Spinal cord (tissue), 10 donors: ENCODE data around the gene TMTC4. TPM values are rescaled to one million over a fixed set of nuclear protein-coding genes. Genes with fewer than 3 reads are reported as not detected.

ENCODE experiments used
- DNase-seq, 6 donors: peaks; one replicate each; pipeline versions ENCODE4 v3.0.0 to v3.0.0-alpha.2; 2013 to 2015; ENCODE audit warnings: low spot score in 6 of 6, low read depth in 4 of 6
- H3K27ac ChIP-seq: one replicate; pipeline ENCODE4 v1.5.1; 2013; ENCODE audit warnings: low read depth, low read length, control low read depth
- H3K27me3 ChIP-seq: one replicate; pipeline ENCODE4 v1.6.1; 2013; ENCODE audit warnings: low read length; ENCODE audit not compliant: control insufficient read depth, insufficient read depth
- H3K36me3 ChIP-seq: one replicate; pipeline ENCODE4 v1.6.1; 2013; ENCODE audit warnings: low read length; ENCODE audit not compliant: control insufficient read depth, insufficient read depth
- H3K4me1 ChIP-seq: one replicate; pipeline ENCODE4 v1.6.1; 2013; ENCODE audit warnings: low read length; ENCODE audit not compliant: control insufficient read depth, insufficient read depth
- H3K4me3 ChIP-seq: one replicate; pipeline ENCODE4 v1.5.1; 2013; ENCODE audit warnings: low read depth, low read length, control low read depth
- H3K9me3 ChIP-seq: one replicate; pipeline ENCODE4 v1.6.1; 2013; ENCODE audit warnings: low read length; ENCODE audit not compliant: control insufficient read depth, insufficient read depth
- WGBS: methylation state at CpG from one replicate; pipeline ENCODE4 v1.1.5; 2013; ENCODE audit warnings: missing lambda C conversion rate; ENCODE audit not compliant: insufficient coverage; 5-methylcytosine and 5-hydroxymethylcytosine counted together
- polyA plus RNA-seq, 2 donors: library from polyadenylated mRNA; unstranded; fragments of 120-200 nt; gene quantifications; one replicate each; pipeline ENCODE4 v1.2.1, GENCODE V29; 2013; ENCODE audit not compliant: insufficient read length in 2 of 2
- total RNA-seq, 2 donors: library from RNA; depleted of rRNA in 1 of 2; stranded (reverse); fragments of 120-200 nt in 1 of 2; fragments of >200 nt in 1 of 2; gene quantifications; one replicate each; pipeline versions ENCODE4 v1.2.3 to v1.2.4, GENCODE V29; 2013 to 2014
- donor health status: healthy.

TMTC4 gene
- total and polyA plus RNA-seq, 4 donors = 64.9 to 101 (median 72.2) TPM

GRCh38 chr13:100560498-100561157 is 114.0 kb downstream of the TMTC4 start:
- Histone ChIP-seq H3K9me3 (no peaks in the 10 kb centered on the region), H3K4me3 (no peak overlapping the region), H3K27ac (no peak overlapping the region), H3K36me3 (no peaks in the 10 kb centered on the region), H3K4me1 (peaks cover 15% of the 10 kb centered on the region), H3K27me3 (no peaks in the 10 kb centered on the region)
- no peak for DNase-seq
- 80% methylated on average over 10 of the region's 15 CpGs for WGBS

DNA sequence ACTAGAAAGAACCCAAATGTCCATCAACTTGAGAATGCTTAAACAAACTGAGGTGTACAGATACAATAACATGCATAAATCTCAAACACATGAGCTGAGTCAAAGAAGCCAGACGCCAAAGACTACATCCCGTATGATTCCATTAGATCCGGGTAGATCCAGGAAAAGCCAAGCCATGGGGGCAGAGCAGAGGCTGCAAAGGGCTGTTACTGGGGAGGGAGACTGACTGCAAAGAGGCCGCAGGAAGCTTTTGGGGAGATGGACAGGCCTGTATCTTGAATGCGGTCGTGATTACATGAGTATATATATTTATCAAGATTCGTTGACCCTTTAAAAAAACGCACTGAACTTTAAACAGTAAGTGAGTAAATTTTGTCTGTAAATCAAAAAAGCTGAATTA is 114.7 kb downstream of the TMTC4 start:
- Histone ChIP-seq H3K36me3 (no peaks in the 10 kb centered on the region), H3K27ac (no peak overlapping the region), H3K9me3 (no peaks in the 10 kb centered on the region), H3K4me1 (peaks cover 15% of the 10 kb centered on the region), H3K27me3 (no peaks in the 10 kb centered on the region), H3K4me3 (no peak overlapping the region)
- DNase-seq = no peak
- WGBS = 98% methylated on average over 5 of the region's 8 CpGs

Other genes with a start within 250 kb of the TMTC4 start
- 10 to 100 TPM in 1 of 2 donors, 1 to 10 TPM in 1; 6.1 to 10.1 TPM for gene GGACT, start 86.0 kb downstream of the TMTC4 start, total RNA-seq
- 1 to 10 TPM; 3.3 to 3.4 TPM for gene GGACT, start 86.0 kb downstream of the TMTC4 start, polyA plus RNA-seq